Right lung (tissue), 10 donors: ENCODE results near the gene MARCHF10. TPM values are rescaled to one million over a fixed set of nuclear protein-coding genes. Genes with fewer than 3 reads are reported as not detected.
"Not testable (repeated sequence)": the region's sequence is repeated elsewhere in the genome, so short reads cannot be mapped to it uniquely, and the experiment has no call there.

ENCODE experiments used
- DNase-seq, 2 donors: peaks; one replicate each; pipeline ENCODE4 v3.0.0-alpha.2; 2013
- long read RNA-seq, 8 donors: transcript quantifications; one replicate each; lab custom pipeline, GENCODE V29; 2026
- polyA plus RNA-seq, 5 donors: library from polyadenylated mRNA; unstranded; fragments of 120-200 nt; gene quantifications; one replicate each; pipeline versions ENCODE4 v1.2.1 to v1.2.3, GENCODE V29; 2013; ENCODE audit warnings: inconsistent platforms in 1 of 5, low replicate concordance in 1 of 5; ENCODE audit not compliant: insufficient read length in 5 of 5, insufficient read depth in 1 of 5

Gene MARCHF10, protein sequence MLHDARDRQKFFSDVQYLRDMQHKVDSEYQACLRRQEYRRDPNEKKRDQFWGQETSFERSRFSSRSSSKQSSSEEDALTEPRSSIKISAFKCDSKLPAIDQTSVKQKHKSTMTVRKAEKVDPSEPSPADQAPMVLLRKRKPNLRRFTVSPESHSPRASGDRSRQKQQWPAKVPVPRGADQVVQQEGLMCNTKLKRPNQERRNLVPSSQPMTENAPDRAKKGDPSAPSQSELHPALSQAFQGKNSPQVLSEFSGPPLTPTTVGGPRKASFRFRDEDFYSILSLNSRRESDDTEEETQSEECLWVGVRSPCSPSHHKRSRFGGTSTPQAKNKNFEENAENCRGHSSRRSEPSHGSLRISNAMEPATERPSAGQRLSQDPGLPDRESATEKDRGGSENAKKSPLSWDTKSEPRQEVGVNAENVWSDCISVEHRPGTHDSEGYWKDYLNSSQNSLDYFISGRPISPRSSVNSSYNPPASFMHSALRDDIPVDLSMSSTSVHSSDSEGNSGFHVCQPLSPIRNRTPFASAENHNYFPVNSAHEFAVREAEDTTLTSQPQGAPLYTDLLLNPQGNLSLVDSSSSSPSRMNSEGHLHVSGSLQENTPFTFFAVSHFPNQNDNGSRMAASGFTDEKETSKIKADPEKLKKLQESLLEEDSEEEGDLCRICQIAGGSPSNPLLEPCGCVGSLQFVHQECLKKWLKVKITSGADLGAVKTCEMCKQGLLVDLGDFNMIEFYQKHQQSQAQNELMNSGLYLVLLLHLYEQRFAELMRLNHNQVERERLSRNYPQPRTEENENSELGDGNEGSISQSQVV
- 1 to 10 TPM; 1.1 to 3.7 (median 2.7) TPM for polyA plus RNA-seq
- long read RNA-seq, donor 1: 0 reads
- long read RNA-seq, donor 2: 0 reads
- long read RNA-seq, donor 3, partial matches to known transcripts: 0 of 1 reads
- long read RNA-seq, donor 3, other reads (novel, unspliced or antisense): 0 of 1 reads
- long read RNA-seq, donor 4: 0 reads
- long read RNA-seq, donor 5: 0 reads
- long read RNA-seq, donor 6: 0 reads
- long read RNA-seq, donor 7: 0 reads
- long read RNA-seq, donor 8: 0 reads

DNA sequence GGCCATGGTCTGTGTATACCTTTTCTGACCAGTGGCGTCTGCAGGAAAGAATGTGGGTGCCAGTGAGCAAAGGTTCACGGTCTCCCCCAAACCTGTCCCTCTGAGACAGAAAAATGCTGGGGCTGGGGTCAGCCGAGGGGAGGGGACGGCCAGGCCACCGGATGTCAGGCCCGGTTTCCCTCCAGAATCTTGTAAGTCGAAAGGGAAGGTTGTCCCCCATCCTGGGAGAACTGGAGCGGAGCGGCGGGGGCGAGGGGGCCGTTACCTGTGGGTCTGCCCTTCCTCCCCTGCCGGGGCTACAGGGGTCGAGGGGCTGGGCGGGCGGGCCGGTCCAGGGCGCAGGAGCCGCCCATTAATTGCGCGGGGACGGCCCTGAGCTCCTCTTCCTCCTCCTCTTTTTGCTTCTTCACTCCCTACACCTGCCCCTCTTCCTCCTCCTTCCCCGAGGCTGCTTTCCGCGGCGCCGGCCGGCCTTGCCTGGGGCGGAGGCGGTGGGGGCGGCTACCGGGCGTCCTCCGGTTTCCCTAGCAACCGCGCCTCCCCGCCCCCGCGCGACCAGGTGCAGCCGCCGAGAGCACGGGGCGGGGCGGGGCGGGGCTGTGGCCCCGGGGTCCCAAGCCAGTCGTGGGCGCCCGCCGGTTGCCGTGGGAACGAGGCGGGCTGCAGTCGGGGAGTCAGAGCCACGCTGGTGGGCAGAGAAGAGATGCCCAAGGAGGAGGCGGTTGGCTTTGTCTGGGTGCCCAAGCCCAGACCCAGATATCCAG, at the start of gene MARCHF10:
Gene MARCHF10, minus strand, starts transcription at position 503 of the 764 bp plus-strand sequence. CDS start 6,579 bp downstream, outside the sequence.
- no peak for DNase-seq

DNA sequence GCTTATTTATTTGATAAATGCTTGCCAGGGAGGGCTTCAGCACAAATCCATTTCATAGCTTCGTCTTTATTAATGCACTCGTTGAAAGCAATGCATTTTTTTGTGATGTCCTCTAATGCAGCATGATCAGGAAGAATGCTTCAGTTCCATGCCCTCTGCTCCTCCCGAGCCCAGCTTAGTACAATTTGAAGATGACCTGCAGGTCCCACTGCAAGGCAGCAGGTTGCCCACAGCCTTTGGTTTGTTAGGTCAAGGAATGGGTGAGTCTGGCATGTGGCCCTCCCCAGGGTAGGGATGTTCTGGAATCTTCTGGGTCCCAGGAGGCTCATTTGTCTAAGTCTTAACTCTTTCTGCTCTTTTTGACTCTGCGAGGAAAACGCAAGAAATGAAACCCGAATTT, 49.4 kb upstream of the MARCHF10 start:
- no peak for DNase-seq

DNA sequence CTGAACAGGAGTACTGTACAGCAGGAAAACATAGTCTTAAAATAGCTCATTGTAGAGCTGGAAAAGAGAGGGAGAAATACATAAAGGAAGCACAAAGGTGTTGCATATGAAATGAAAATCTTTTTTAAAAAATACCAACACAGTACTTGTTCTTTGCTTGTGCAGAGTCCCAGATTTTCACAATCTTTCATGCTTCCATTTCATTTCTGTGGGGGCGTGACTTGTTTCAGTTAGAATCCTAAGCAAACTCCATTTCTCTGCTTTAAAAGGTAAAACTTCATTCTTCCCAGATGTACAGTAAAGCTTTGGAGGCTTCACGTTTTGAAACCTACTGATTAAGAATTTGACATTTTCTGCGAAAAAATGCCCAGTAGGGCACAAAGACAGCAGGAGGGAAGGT, 48.5 kb upstream of the MARCHF10 start:
- DNase-seq: no peak

DNA sequence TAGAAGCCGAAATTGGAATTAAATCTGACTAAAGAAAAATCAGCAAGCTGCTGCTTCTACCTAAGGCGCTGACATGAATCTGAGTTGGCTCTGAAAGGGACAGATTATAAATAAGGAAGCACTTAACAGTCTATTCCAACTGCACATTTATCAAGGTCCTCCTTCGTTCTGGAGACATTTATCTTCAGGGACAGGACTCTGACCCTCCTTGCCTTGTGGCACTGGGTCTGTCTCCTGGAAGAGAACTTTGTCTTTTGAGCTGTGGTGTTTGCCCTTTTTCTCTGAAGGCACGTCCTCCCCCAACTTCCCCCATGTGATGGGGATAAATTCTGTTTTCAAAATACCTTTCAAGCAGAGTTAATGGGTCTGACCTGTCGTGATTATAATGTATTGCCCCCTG, 47.0 kb upstream of the MARCHF10 start:
- no peak for DNase-seq

DNA sequence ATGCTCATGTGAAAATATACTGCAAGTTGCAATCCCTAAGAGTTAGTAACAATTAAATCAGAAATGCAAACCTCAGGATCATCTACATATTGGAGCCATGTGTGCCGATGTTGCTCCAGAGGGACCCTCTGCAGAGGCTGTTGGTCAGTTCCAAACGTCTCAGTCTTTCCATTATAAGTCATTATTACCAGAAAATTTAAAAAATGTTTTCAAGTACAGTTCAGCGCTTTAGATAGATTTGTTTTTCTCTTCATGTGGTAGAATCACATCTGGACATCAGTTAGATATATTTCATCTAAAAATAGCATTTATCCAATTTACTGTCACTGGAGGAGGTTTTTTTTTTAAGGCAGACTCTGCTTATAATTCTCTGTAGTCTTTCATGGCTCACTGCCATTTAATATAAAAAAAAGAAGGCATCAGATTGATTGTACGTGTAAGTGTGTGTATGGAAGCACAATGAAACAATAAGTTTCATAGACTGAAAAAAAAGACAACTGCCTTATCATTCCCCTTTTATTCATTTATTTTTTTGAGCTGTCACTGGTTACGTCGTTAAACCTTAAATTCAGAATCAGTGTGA, 46.1 kb upstream of the MARCHF10 start:
- DNase-seq: no peak

DNA sequence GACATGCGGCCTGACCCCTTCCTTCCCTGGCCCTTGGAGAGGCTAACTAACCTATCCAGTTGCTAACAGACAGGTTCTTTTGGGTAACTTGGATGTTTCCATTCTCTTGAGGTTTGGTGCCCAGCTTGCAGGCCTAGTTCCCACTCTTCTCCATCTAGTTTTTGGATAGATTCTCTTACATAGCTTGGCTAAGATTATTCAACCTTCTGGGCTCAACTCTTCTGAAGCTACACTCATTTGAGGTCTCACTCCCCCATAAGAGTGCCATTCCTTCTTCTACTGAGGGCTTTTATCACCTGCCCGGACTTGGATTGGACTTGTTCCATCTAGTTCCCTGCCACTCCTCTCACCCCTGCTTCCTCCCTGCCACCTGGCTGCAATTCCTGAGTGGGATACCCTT, 44.1 kb upstream of the MARCHF10 start:
- DNase-seq: no peak

DNA sequence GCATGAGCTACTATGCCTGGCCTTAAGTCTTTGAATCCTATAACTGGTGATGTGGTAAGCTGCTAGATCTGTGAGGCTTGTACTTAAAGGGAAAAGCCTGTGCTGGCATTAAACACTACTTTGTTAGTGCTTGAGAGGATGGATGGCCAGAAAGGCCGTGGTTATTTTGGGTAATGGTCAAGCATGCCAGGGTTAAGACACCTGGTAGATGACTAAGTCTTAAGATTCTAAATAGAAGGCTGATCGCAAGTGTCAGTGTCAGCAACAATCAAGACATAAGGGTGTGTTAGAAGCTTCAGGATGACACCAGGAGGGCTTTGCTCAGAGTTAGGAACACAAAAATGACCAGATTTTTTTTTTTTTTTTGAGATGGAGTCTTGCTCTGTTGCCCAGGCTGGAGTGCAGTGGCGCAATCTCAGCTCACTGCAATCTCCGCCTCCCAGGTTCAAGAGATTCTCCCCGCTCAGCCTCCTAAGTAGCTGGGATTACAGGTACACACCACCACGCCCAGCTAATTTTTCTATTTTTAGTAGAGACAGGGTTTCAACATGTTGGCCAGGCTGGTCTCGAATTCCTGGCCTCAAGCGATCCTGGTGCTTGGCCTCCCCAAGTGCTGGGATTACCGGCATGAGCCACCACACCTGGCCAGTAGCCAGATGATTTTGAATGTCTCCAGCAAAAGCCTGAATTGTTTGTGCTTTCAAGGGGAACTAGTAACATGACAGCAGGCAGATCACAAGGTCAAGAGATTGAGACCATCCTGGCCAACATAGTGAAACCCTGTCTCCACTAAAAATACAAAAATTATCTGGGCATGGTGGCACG, 41.7 kb upstream of the MARCHF10 start:
- not testable (repeated sequence) for DNase-seq

DNA sequence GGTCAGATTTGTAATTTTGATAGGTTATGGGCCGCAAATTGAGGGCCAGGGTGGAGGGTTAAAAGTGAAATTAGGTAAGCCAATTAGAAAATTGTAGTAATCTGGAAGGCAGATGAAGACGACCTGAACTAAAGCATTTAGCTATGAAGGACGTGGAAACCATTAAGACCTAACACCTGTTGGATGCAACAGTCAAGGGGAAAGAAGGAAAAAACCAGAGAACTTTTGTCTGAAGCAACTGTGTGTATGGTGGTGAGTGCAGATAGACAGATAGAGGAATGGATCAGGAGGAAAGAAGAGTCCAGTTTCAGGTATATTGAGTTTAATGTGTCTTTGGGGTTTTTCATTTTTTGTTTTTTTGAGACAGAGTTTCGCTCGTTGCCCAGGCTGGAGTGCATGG, 40.2 kb upstream of the MARCHF10 start:
- DNase-seq: no peak

DNA sequence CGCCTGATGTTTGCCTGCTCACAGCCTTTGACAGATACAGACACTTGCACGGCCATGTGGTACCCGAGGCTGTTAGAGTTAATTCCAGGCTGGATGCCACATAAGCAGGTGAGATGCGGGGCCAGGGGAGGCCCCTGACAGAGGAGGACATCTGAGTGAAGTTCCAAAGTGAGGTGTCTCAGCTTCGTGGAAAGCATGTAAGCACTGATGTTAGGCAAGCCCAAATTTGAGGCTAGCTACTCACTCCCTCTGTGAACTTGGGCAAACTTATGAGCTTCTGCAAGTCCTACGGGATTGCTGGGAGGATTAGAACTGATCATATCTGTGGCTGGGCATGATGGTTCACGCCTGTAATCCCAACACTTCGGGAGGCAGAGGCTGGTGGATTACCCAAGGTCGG, 39.3 kb upstream of the MARCHF10 start:
- no peak for DNase-seq

DNA sequence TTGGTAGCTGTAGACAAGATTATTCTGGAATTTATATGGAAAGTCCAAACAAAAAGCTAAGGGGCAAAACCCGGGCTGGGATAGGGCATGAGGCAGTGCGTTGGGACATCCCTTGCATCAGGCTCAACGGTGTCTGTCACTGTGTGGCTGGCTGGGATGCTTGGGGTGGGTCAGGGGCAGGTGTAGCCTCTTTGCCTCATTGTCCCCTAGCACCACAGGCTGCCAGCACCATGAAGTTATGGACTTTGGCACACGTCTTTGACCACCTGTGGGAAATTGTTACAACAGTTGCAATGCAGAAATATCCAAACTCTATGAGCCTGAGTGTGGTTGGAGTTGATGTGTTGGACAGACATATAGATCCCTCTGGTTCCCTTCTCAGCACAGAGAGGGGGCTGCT, 32.8 kb upstream of the MARCHF10 start:
- DNase-seq: no peak

DNA sequence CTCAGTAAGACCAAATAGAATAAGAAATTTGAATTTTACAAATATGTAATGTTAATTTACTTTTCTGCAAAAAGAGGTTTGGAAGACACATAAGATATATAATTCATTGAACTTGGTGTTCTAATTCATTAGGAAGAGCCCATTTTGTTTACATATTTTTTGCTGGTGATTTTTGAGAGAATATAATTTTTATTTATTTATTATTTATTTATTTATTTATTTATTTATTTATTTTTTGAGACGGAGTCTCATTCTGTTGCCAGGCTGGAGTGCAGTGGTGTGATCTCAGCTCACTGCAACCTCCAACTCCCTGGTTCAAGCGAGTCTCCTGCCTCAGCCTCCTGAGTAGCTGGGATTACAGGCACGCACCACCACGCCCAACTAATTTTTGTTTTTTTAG, 25.7 kb upstream of the MARCHF10 start:
- not testable (repeated sequence) for DNase-seq

DNA sequence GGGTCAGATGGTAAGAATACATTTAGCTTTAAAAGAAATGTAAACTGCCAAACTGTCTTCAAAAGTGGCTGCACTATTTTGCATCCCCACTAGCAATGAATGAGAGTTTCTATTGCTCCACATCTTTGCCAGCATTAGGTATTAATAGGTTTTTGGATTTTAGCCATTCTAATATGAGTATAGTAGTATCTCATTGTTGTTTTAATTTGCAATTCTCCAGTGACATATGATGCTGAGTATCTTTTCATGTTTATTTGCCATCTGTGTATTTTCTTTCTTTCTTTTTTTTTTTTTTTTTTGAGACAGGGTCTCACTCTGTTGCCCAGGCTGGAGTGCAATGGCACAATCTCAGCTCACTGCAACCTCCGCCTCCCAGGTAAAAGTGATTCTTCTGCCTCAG, 24.3 kb upstream of the MARCHF10 start:
- no peak for DNase-seq

DNA sequence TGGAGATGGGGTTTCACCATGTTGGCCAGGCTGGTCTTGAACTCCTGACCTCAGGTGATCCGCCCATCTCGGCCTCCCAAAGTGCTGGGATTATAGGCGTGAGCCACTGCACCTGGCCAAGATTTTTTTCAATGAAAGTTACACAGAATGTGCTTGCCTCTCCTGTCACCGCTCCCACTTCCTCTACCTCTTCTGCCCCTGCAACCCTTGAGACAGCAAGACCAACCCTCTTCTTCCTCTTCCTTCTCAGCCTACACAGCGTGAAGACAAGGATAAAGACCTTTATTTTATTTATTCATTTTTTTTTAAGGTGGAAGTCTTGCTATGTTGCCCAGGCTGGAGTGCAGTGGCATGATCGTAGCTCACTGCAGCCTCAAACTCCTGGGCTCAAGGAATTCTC, 23.0 kb upstream of the MARCHF10 start:
- DNase-seq: not testable (repeated sequence)

DNA sequence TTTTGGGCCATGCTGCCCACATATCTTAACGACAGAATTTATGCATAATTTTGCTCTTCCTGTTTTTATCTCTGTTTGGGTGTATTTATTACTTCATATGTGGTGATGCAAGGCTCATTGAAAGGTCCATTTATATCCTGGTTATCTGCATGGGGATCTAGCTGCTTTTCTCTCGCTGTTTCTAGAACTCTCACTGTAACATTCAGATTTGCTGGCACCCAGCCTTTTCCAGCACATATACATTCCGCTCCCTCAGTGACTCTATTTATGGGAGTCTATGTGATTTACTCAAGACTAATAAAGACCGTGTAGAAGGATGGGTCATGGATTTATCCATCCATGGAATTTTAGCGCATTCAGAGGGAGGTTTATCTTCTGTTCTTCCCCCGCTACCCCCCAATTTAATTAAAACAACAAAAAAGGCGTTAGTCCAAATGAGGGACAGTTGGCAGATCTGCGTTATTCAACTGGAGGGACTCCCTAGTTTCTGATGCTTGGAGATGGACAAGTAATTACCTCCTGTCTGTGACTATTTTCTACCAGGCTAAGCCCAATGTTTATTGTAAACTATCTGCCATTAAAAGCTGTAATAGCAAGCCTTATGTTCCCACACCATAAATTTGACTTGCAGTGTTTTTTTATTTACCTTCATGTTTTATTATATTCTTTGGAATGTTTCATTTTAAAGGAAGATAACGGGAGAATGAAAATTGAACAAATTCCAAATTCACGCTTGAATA, 19.8 kb upstream of the MARCHF10 start:
- no peak for DNase-seq

DNA sequence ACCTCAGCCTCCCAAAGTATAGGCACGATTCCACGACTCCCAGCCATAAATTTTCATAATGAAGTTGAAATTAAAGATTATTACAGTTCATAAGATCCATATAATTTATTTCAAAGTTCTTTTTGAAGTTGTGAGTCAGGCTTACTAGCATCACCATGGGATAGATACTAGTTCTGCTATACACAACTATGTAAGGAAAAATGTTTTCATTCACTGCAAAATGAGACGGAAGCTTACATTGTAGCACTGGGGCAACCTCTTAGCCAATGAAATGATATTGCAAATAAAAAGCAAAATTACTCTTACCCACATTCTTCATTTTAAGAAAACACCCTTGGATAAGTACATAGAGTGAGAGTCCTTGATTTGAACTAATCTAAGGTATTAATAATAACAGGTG, 18.8 kb upstream of the MARCHF10 start:
- DNase-seq: no peak

DNA sequence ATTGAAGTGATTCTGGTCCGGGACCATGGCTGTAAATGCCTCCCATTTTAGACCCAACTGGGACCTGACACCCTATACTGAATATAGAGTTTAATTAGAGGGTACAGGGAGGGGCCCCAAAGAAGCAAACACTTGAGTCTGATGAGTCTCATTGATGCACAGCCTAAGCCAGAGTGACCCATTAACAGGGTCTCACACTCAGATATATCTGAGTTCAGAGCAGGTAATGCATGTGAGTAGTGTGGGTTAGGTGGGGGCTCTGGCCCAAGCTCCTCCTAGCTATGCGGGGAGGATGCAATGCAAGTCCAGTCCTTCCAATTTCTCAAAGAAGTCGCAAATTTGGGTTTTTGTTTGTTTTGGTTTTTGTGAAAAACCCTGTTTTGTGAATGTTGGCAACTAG, 17.1 kb upstream of the MARCHF10 start:
- DNase-seq: no peak

DNA sequence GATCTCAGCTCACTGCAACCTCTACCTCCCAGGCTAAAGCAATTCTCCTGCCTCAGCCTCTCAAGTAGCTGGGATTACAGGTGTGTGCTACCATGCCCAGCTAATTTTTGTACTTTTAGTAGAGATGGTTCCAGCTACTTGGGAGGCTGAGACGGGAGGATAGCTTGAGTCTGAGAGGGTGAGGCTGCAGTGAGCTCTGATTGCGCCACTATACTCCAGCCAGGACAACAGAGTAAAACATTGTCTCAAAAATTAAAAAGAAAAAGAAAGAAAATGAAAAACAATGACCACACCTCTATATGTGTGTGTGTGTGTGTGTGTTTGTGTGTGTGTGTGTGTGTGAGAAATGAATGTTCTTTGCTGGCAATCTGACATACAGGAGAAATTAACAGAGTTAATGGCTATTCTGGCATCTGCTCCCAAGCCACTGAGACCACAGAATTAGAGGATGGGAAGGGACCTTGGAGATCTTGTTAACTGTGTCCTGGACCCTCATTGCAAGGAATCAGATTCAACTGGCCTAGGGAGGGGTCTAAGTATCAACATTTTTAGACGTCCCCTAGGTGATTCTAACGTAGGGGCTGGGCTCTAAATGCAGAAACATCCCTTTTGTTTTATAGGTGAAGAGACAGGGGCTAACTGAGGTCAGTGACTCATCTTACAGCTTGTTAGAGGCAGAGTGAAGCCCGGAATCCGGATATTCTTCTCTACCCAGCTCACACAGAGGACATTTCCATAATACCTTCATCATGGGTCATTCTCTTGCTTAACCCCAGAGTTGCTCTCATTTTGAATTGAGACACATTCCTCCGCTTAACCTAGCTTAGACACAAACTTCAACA, 16.4 kb upstream of the MARCHF10 start:
- DNase-seq: no peak

DNA sequence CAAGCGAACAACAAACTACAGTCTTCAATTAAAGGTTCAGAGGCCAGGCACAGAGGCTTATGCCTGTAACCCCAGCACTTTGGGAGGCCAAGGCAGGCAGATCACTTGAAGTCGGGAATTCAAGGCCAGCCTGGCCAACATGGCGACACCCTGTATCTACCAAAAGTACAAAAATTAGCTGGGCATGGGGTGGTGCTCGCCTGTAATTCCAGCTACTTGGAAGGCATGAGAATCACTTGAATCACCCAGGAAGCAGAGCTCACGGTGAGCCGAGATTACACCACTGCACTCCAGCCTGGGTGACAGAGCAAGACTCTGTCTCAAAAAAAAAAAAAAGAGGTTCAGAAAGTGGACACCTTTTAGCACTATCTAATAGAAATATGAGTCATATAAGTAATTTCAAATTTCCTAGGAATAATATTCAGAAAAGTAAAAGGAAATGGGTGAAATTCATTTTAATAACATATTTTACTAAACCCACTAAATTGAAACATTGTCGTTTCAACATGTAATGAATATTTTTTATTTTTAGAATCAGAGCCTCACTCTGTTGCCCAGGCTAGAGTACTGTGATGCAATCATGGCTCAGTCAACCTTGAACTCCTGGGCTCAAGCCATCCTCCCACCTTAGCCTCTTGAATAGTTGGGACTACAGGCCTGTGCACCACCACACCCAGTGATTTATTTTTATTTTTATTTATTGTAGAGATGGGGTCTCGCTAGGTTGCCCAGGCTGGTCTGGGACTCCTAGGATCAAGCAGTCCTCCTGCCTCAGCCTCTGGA, 15.2 kb upstream of the MARCHF10 start:
- no peak for DNase-seq
